K562 (cell line): Measurements from ENCODE around the gene TENM4. TPM values are rescaled to one million over a fixed set of nuclear protein-coding genes. Genes with fewer than 3 reads are reported as not detected.

Experiments used
- ATAC-seq: fragments of 200-7000 bp; cut with Tn5 transposase; 3 replicates; pipeline ENCODE4 v1.9.1; 2020; ENCODE audit warnings: moderate library complexity
- BruUV-seq: library from RNA; stranded (reverse); fragments of 400-500 nt; replicated peaks from 2 replicates; lab custom pipeline; 2021; lab: Mats Ljungman, UMichigan
- CTCF ChIA-PET: fragments of 300-600 bp; formaldehyde crosslinking; extraction: SDS; loops from one replicate; lab custom pipeline; 2021; ENCODE audit warnings: low intra/inter-chr PET ratio; lab: Yijun Ruan, JAX
- POLR2A ChIA-PET: fragments of 300-600, 350-650 bp; sonication (Branson Sonifier 250); formaldehyde crosslinking; extraction: SDS; loops from one replicate; lab custom pipeline; 2021; ENCODE audit warnings: antibody characterized with exemption, inconsistent platforms; lab: Yijun Ruan, JAX
- DNase-seq, 4 experiments: peaks; one replicate each; pipeline versions ENCODE4 v3.0.0 to v3.0.0-alpha.2; 2011 to 2018; ENCODE audit warnings: low spot score in 3 of 4, mixed read lengths in 3 of 4; ENCODE audit errors: extremely low read depth in 1 of 4
- FAIRE-seq: peaks from 2 replicates; lab custom pipeline; 2011; peaks lifted over from hg19 to GRCh38; lab: Jason Lieb, UNC
- H2AFZ ChIP-seq: 2 replicates; pipeline ENCODE4 v1.6.0; 2011; ENCODE audit warnings: low read depth, low read length, control low read depth, inconsistent platforms
- H3K27ac ChIP-seq: fragments of 200-600 bp; 3 replicates; pipeline ENCODE4 v1.8.0; 2011; ENCODE audit warnings: low read depth, mild to moderate bottlenecking, control low read depth, inconsistent platforms, low read length, moderate library complexity, mixed read lengths; ENCODE audit errors: extremely low read depth
- H3K27me3 ChIP-seq, 2 experiments: fragments of 300-600 bp in 1 of 2; 2 replicates in 1 of 2; 3 replicates in 1 of 2; pipeline versions ENCODE4 v1.6.0 to v1.8.0; 2011; ENCODE audit warnings: inconsistent platforms in 2 of 2, low read length in 2 of 2, mild to moderate bottlenecking in 1 of 2, mixed read lengths in 1 of 2, moderate library complexity in 1 of 2; ENCODE audit not compliant: control insufficient read depth in 2 of 2, insufficient read depth in 2 of 2
- H3K36me3 ChIP-seq: fragments of 300-600 bp; 3 replicates; pipeline ENCODE4 v1.8.0; 2011; ENCODE audit warnings: mild to moderate bottlenecking, low read length, inconsistent platforms; ENCODE audit not compliant: control insufficient read depth, insufficient read depth
- H3K4me1 ChIP-seq, 2 experiments: fragments of 200-600 bp in 1 of 2; replicated peaks in 1 of 2; 2 replicates in 1 of 2; 3 replicates in 1 of 2; pipeline versions ENCODE4 v1.5.1 to v1.8.0; 2011; ENCODE audit warnings: inconsistent platforms in 2 of 2, low read length in 2 of 2, mild to moderate bottlenecking in 1 of 2, mixed read lengths in 1 of 2, moderate library complexity in 1 of 2; ENCODE audit not compliant: control insufficient read depth in 2 of 2, insufficient read depth in 2 of 2
- H3K4me2 ChIP-seq: 2 replicates; pipeline ENCODE4 v1.6.1; 2011; ENCODE audit warnings: low read length, control low read depth, inconsistent platforms, mixed read lengths; ENCODE audit not compliant: insufficient read depth
- H3K4me3 ChIP-seq: fragments of 200-600 bp; sonication (generic), shearing (Covaris generic); 2 replicates; pipeline ENCODE4 v1.5.1; 2016; ENCODE audit warnings: control low read depth, inconsistent platforms
- H3K79me2 ChIP-seq: fragments of 200-600 bp; 3 replicates; pipeline ENCODE4 v1.8.0; 2011; ENCODE audit warnings: low read length, inconsistent platforms; ENCODE audit not compliant: control insufficient read depth, insufficient read depth
- H3K9ac ChIP-seq, 2 experiments: 2 replicates each; pipeline versions ENCODE4 v1.6.0 to v1.6.1; 2011; ENCODE audit warnings: low read depth in 2 of 2, low read length in 2 of 2, control low read depth in 1 of 2, inconsistent platforms in 1 of 2, mild to moderate bottlenecking in 1 of 2, mixed read lengths in 1 of 2; ENCODE audit not compliant: insufficient read depth in 1 of 2
- H3K9me1 ChIP-seq: one replicate; pipeline ENCODE4 v1.6.0; 2011; ENCODE audit warnings: inconsistent platforms, mild to moderate bottlenecking, low read length, moderate library complexity; ENCODE audit not compliant: control insufficient read depth, insufficient read depth
- H3K9me3 ChIP-seq: replicated peaks from 2 replicates; pipeline ENCODE4 v1.5.1; 2011; ENCODE audit warnings: low read depth, low read length, inconsistent platforms; ENCODE audit not compliant: control insufficient read depth, insufficient read depth
- H4K20me1 ChIP-seq: replicated peaks from 2 replicates; pipeline ENCODE4 v1.6.1; 2011; ENCODE audit warnings: low read length, inconsistent platforms, mixed read lengths; ENCODE audit not compliant: control insufficient read depth, insufficient read depth
- ARID1B ChIP-seq: fragments of 450-650 bp; IDR thresholded peaks from 2 replicates; pipeline ENCODE4 v1.6.1; 2016; ENCODE audit warnings: antibody characterized with exemption, mild to moderate bottlenecking, inconsistent platforms
- BRD4 ChIP-seq: fragments of 200-600 bp; sonication (generic); IDR thresholded peaks from 2 replicates; pipeline ENCODE4 v1.6.1; 2017; ENCODE audit warnings: inconsistent platforms
- CBFA2T3 ChIP-seq: fragments of 450-650 bp; IDR thresholded peaks from 2 replicates; pipeline ENCODE4 v1.6.1; 2017
- EP300 ChIP-seq: IDR thresholded peaks from 2 replicates; pipeline ENCODE4 v1.6.1; 2012; ENCODE audit warnings: low read length, improper control_type of control experiment
- PTTG1 ChIP-seq: fragments of 450-650 bp; IDR thresholded peaks from 2 replicates; pipeline ENCODE4 v1.6.1; 2016; ENCODE audit warnings: low read depth, mild to moderate bottlenecking, missing genetic modification characterization, missing compliant biosample characterization
- RBM39 ChIP-seq: fragments of 200-400 bp; formaldehyde crosslinking; optimal IDR thresholded peaks from 2 replicates; pipeline ENCODE3; 2018; ENCODE audit warnings: low read depth, low read length
- SMAD1 ChIP-seq: fragments of 150-350 bp; IDR thresholded peaks from 2 replicates; pipeline ENCODE4 v1.6.1; 2014; ENCODE audit warnings: low read length, low read depth; ENCODE audit not compliant: partially characterized antibody
- TAF9B ChIP-seq: fragments of 450-650 bp; IDR thresholded peaks from 2 replicates; pipeline ENCODE4 v1.6.1; 2018; ENCODE audit warnings: mild to moderate bottlenecking; ENCODE audit not compliant: partially characterized antibody
- TRIM24 ChIP-seq, 2 experiments: fragments of 450-650 bp; IDR thresholded peaks; 2 replicates each; pipeline ENCODE4 v1.6.1; 2016
- ZNF507 ChIP-seq: conservative IDR thresholded peaks from 2 replicates; pipeline ENCODE4 v1.6.1; 2017; ENCODE audit warnings: missing genetic modification characterization, missing compliant biosample characterization
- ZNF79 ChIP-seq: fragments of 250-450 bp; sonication (Bioruptor Pico); IDR thresholded peaks from 2 replicates; pipeline ENCODE4 v1.4.0; 2020; ENCODE audit warnings: low read depth, mild to moderate bottlenecking, moderate library complexity
- WGBS: fragments of 100-300 bp; shearing (Covaris generic); methylation state at CpG from one replicate; pipeline ENCODE4 v1.1.6; 2016; ENCODE audit warnings: low coverage, mixed read lengths; ENCODE audit not compliant: insufficient coverage; ENCODE audit errors: missing lambda C conversion rate; 5-methylcytosine and 5-hydroxymethylcytosine counted together
- in situ Hi-C: fragments of 300-500 bp; cut with MboI; formaldehyde crosslinking; loops from 4 replicates; pipeline ENCODE4 v1.15.0; 2018; ENCODE audit warnings: inconsistent platforms, mixed read lengths
- intact Hi-C: fragments of 100-400 bp; cut with micrococcal nuclease; formaldehyde crosslinking; loops from 2 replicates; pipeline ENCODE4 v1.14.2; 2022
- polyA plus RNA-seq, 8 experiments: library from polyadenylated mRNA; depleted of rRNA in 4 of 8; stranded (reverse) in 5 of 8; unstranded in 3 of 8; fragments of >200 nt; fragmentation: Nextera tagmentation in 2 of 8; fragmentation: Illumina TruSeq in 1 of 8; extraction: Ambion mirVana in 2 of 8; extraction: Trizol in 1 of 8; gene quantifications; 2 replicates each; pipeline versions ENCODE4 v1.2.1 to v1.2.3, GENCODE V29; 2011 to 2014; ENCODE audit warnings: inconsistent platforms in 1 of 8, missing spikeins in 1 of 8
- total RNA-seq, 7 experiments: library from RNA; depleted of rRNA in 6 of 7; stranded (reverse); fragments of >200 nt in 6 of 7; fragmentation: Illumina TruSeq in 2 of 7; extraction: Trizol in 2 of 7; gene quantifications; 2 replicates each; pipeline versions ENCODE4 v1.2.1 to v1.2.3, GENCODE V29; 2011 to 2021; ENCODE audit warnings: low replicate concordance in 1 of 7
- TF ChIP-seq, protein P1 (sequence below): fragments of 250-450 bp; sonication (Bioruptor Pico); IDR thresholded peaks from 2 replicates; pipeline ENCODE4 v1.5.0; 2020; ENCODE audit warnings: mild to moderate bottlenecking
- TF ChIP-seq, protein P2 (sequence below): fragments of 450-650 bp; IDR thresholded peaks from 2 replicates; pipeline ENCODE4 v1.6.1; 2014; ENCODE audit warnings: low read depth, mild to moderate bottlenecking, moderate library complexity, borderline replicate concordance

Gene TENM4
- total and polyA plus RNA-seq, 9 of the 15 experiments (the other 6 are each of a cell fraction or from before 2014, with no cell fraction given), result 0.16 TPM; not detected in 8

DNA sequence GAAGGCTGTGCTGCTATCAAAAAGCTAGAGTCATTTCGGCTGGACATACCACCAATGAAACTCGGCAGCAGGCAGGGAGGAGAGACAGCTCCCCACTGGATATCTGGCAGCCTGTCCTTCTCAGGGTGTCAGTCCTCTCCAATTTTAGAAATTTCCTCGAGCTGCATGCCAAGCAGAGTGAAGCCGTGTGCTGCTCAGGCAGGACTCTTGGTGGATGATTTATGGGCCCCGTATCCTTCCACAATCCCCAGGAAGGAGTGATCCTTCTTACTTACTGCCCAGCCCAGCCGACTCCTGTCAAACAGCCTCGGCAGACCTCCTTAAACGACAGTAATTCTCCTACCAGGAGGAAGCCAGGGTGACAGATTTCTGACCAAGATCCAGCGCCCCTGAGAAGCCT, 410.4 kb downstream of the TENM4 start:
- no TSS peak for BruUV-seq
- intact Hi-C loops, result no loop called here
- no peaks in the 10 kb centered on the region for H3K79me2 ChIP-seq
- H3K4me2 ChIP-seq, result no peak overlapping the region
- POLR2A ChIA-PET, result no interaction called here
- no peak overlapping the region for H2AFZ ChIP-seq
- no peaks in the 10 kb centered on the region for H3K4me1 ChIP-seq
- peaks cover 2% of the 10 kb centered on the region for H3K9me1 ChIP-seq
- H3K9me3 ChIP-seq, result no peaks in the 10 kb centered on the region
- ATAC-seq (no peak), DNase-seq (no peak), FAIRE-seq (no peak)
- H3K27ac ChIP-seq, result no peak overlapping the region
- in situ Hi-C loops, result no loop called here
- H3K27me3 ChIP-seq, result peaks cover 0 to 10% of the 10 kb centered on the region in 2 experiments; a peak in 1 of 5 replicates
- no peaks in the 10 kb centered on the region; the same call in 1 of the 2 replicates for H4K20me1 ChIP-seq
- no peak overlapping the region for H3K4me3 ChIP-seq
- 0% methylated on average over 9 of the region's 9 CpGs for WGBS
- H3K9ac ChIP-seq, result no peak overlapping the region
- H3K36me3 ChIP-seq, result no peaks in the 10 kb centered on the region
- TF ChIP-seq BRD4 (no peak), SMAD1 (no peak), CBFA2T3 (no peak), EP300 (no peak), ZNF507 (tag) (no peak), ZNF79 (CRISPR knock-in tag) (no peak), ARID1B (no peak), PTTG1 (tag) (no peak), TRIM24 (IDR thresholded peaks at IDR 0.05) (no peak), TAF9B (no peak), RBM39 (no peak)
- TF ChIP-seq, protein P1, sequence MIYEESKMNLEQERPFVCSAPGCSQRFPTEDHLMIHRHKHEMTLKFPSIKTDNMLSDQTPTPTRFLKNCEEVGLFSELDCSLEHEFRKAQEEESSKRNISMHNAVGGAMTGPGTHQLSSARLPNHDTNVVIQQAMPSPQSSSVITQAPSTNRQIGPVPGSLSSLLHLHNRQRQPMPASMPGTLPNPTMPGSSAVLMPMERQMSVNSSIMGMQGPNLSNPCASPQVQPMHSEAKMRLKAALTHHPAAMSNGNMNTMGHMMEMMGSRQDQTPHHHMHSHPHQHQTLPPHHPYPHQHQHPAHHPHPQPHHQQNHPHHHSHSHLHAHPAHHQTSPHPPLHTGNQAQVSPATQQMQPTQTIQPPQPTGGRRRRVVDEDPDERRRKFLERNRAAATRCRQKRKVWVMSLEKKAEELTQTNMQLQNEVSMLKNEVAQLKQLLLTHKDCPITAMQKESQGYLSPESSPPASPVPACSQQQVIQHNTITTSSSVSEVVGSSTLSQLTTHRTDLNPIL (CRISPR knock-in tag), result no peak
- TF ChIP-seq, protein P2, sequence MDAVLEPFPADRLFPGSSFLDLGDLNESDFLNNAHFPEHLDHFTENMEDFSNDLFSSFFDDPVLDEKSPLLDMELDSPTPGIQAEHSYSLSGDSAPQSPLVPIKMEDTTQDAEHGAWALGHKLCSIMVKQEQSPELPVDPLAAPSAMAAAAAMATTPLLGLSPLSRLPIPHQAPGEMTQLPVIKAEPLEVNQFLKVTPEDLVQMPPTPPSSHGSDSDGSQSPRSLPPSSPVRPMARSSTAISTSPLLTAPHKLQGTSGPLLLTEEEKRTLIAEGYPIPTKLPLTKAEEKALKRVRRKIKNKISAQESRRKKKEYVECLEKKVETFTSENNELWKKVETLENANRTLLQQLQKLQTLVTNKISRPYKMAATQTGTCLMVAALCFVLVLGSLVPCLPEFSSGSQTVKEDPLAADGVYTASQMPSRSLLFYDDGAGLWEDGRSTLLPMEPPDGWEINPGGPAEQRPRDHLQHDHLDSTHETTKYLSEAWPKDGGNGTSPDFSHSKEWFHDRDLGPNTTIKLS, result no peak
- CTCF ChIA-PET, result no interaction called here
